ENCODE measurements around the gene CFB. TPM values are rescaled to one million over a fixed set of nuclear protein-coding genes. Genes with fewer than 3 reads are reported as not detected.
"Not testable (repeated sequence)": the region's sequence is repeated elsewhere in the genome, so short reads cannot be mapped to it uniquely, and the experiment has no call there.

The CFB gene
- total RNA-seq, 6 experiments from 2014 or later = 0.33 to 1.3 (median 0.81) TPM; not detected in 1

GRCh38 chr6:31901953-31902643 is 43.8 kb upstream of the CFB start, which contains the start of gene ZBTB12:
Gene ZBTB12, minus strand, starts transcription at chr6:31902086. Its CDS starts 781 bp downstream, at chr6:31901305.
- Mint-ChIP-seq H3K36me3 (ENCODE audit: low read depth) (no peaks in the 10 kb centered on the region), H3K4me3 (peak within 1 kb of the TSS; percentile 87), H3K27me3 (ENCODE audit: insufficient read depth) (peaks cover 9% of the 10 kb centered on the region), H3K9me3 (no peaks in the 10 kb centered on the region), H3K27ac (peak within 1 kb of the TSS; percentile 76), H3K4me1 (ENCODE audit: low read depth) (peaks cover 36% of the 10 kb centered on the region)
- no peak; the same call in 1 of the 2 replicates for TF ChIP-seq CTCF (IDR thresholded peaks at IDR 0.05)
- peak; percentile 93 for DNase-seq

- no peak overlapping the region for H3K4me3 Mint-ChIP-seq
- TF ChIP-seq CTCF (IDR thresholded peaks at IDR 0.05) = no peak
- no peaks in the 10 kb centered on the region for H3K36me3 Mint-ChIP-seq (ENCODE audit: low read depth)
- no peak overlapping the region for H3K27ac Mint-ChIP-seq
- H3K27me3 Mint-ChIP-seq (ENCODE audit: insufficient read depth) = peaks cover 9% of the 10 kb centered on the region
- peaks cover 34% of the 10 kb centered on the region for H3K4me1 Mint-ChIP-seq (ENCODE audit: low read depth)
- no peaks in the 10 kb centered on the region for H3K9me3 Mint-ChIP-seq
- no peak for DNase-seq
Measured at GRCh38 chr6:31903957-31904356, 41.9 kb upstream of the CFB start.

- Mint-ChIP-seq H3K4me1 (ENCODE audit: low read depth) (peaks cover 36% of the 10 kb centered on the region), H3K9me3 (no peaks in the 10 kb centered on the region), H3K27me3 (ENCODE audit: insufficient read depth) (peaks cover 9% of the 10 kb centered on the region), H3K4me3 (no peak overlapping the region), H3K36me3 (ENCODE audit: low read depth) (no peaks in the 10 kb centered on the region), H3K27ac (no peak overlapping the region)
- no peak for DNase-seq
- TF ChIP-seq CTCF (IDR thresholded peaks at IDR 0.05) = no peak
Measured at GRCh38 chr6:31905041-31905440, 40.9 kb upstream of the CFB start.

- Mint-ChIP-seq H3K9me3 (no peaks in the 10 kb centered on the region), H3K36me3 (ENCODE audit: low read depth) (no peaks in the 10 kb centered on the region), H3K27ac (no peak overlapping the region), H3K4me1 (ENCODE audit: low read depth) (peaks cover 43% of the 10 kb centered on the region), H3K27me3 (ENCODE audit: insufficient read depth) (peaks cover 9% of the 10 kb centered on the region), H3K4me3 (no peak overlapping the region)
- no peak for TF ChIP-seq CTCF (IDR thresholded peaks at IDR 0.05)
- DNase-seq = no peak
Measured at GRCh38 chr6:31906122-31906521, 39.8 kb upstream of the CFB start.

GRCh38 chr6:31906727-31907126 is 39.2 kb upstream of the CFB start:
- not testable (repeated sequence) for DNase-seq; H3K27ac Mint-ChIP-seq; H3K27me3 Mint-ChIP-seq (ENCODE audit: insufficient read depth); H3K9me3 Mint-ChIP-seq; H3K4me3 Mint-ChIP-seq; H3K36me3 Mint-ChIP-seq (ENCODE audit: low read depth)
- peaks cover 46% of the 10 kb centered on the region for H3K4me1 Mint-ChIP-seq (ENCODE audit: low read depth)

- H3K4me1 Mint-ChIP-seq (ENCODE audit: low read depth) = peaks cover 51% of the 10 kb centered on the region
- no peak overlapping the region for H3K27ac Mint-ChIP-seq
- no peak for DNase-seq
- H3K36me3 Mint-ChIP-seq (ENCODE audit: low read depth) = no peaks in the 10 kb centered on the region
- TF ChIP-seq CTCF (IDR thresholded peaks at IDR 0.05) = no peak
- no peak overlapping the region for H3K4me3 Mint-ChIP-seq
- H3K9me3 Mint-ChIP-seq = no peaks in the 10 kb centered on the region
- H3K27me3 Mint-ChIP-seq (ENCODE audit: insufficient read depth) = peaks cover 11% of the 10 kb centered on the region
Measured at GRCh38 chr6:31907158-31907813, 38.6 kb upstream of the CFB start.

GRCh38 chr6:31908255-31908654 is 37.6 kb upstream of the CFB start:
- H3K9me3 Mint-ChIP-seq; H3K4me3 Mint-ChIP-seq; H3K36me3 Mint-ChIP-seq (ENCODE audit: low read depth); DNase-seq; H3K27me3 Mint-ChIP-seq (ENCODE audit: insufficient read depth); H3K27ac Mint-ChIP-seq: not testable (repeated sequence)
- peaks cover 44% of the 10 kb centered on the region for H3K4me1 Mint-ChIP-seq (ENCODE audit: low read depth)

Measured in HFFc6 (cell line).